ENCODE measurements around the gene SULT1A2.

SULT1A2 gene

GRCh38 chr16:28592979-28593553 lies 3.8 kb downstream of the SULT1A2 start:
- no peak overlapping the region for H3K4me3 ChIP-seq (ENCODE audit: low read depth, low read length)
- CTCF ChIA-PET = no interaction called here
- no peak for TF ChIP-seq CTCF (IDR thresholded peaks at IDR 0.05; ENCODE audit: insufficient read depth, low read length, missing control alignments)
- DNase-seq (ENCODE audit: low read depth, low spot score) = no peak
- POLR2A ChIA-PET = no interaction called here

GRCh38 chr16:28592511-28592910 lies 4.3 kb downstream of the SULT1A2 start:
- TF ChIP-seq CTCF (IDR thresholded peaks at IDR 0.05; ENCODE audit: insufficient read depth, low read length, missing control alignments) = no peak
- H3K4me3 ChIP-seq (ENCODE audit: low read depth, low read length) = no peak overlapping the region
- ChIA-PET CTCF (no interaction called here), POLR2A (no interaction called here)
- no peak for DNase-seq (ENCODE audit: low read depth, low spot score)

- no peak overlapping the region for H3K4me3 ChIP-seq (ENCODE audit: low read depth, low read length)
- POLR2A ChIA-PET = no interaction called here
- TF ChIP-seq CTCF (IDR thresholded peaks at IDR 0.05; ENCODE audit: insufficient read depth, low read length, missing control alignments) = no peak
- DNase-seq (ENCODE audit: low read depth, low spot score) = no peak
- CTCF ChIA-PET = no interaction called here
Observed at GRCh38 chr16:28591355-28591754, 5.5 kb downstream of the SULT1A2 start.

GRCh38 chr16:28590384-28591340 lies 6.2 kb downstream of the SULT1A2 start:
- no peak for DNase-seq (ENCODE audit: low read depth, low spot score)
- TF ChIP-seq CTCF (IDR thresholded peaks at IDR 0.05; ENCODE audit: insufficient read depth, low read length, missing control alignments) = no peak
- CTCF ChIA-PET = no interaction called here
- POLR2A ChIA-PET = no interaction called here
- H3K4me3 ChIP-seq (ENCODE audit: low read depth, low read length) = no peak overlapping the region

GRCh38 chr16:28589930-28590329 lies 6.9 kb downstream of the SULT1A2 start:
- ChIA-PET POLR2A (no interaction called here), CTCF (no interaction called here)
- no peak overlapping the region for H3K4me3 ChIP-seq (ENCODE audit: low read depth, low read length)
- no peak for DNase-seq (ENCODE audit: low read depth, low spot score)
- TF ChIP-seq CTCF (IDR thresholded peaks at IDR 0.05; ENCODE audit: insufficient read depth, low read length, missing control alignments) = no peak

GRCh38 chr16:28589069-28589468 lies 7.8 kb downstream of the SULT1A2 start:
- CTCF ChIA-PET = no interaction called here
- TF ChIP-seq CTCF (IDR thresholded peaks at IDR 0.05; ENCODE audit: insufficient read depth, low read length, missing control alignments) = no peak
- no peak overlapping the region for H3K4me3 ChIP-seq (ENCODE audit: low read depth, low read length)
- no peak for DNase-seq (ENCODE audit: low read depth, low spot score)
- POLR2A ChIA-PET = interaction anchor here (0.6 kb wide), 1 partner anchor 73 kb away, joined by 6 read pairs; no protein-coding TSS in a partner anchor
